Ishikawa (cell line): ENCODE data around the gene MAPK8IP2.

Experiments used
- CEBPB ChIP-seq: IDR thresholded peaks from 2 replicates; pipeline ENCODE4 v1.6.1; 2012
- CREB1 ChIP-seq: IDR thresholded peaks from 2 replicates; pipeline ENCODE4 v1.6.1; 2012; ENCODE audit warnings: low read depth
- EGR1 ChIP-seq: IDR thresholded peaks from 2 replicates; pipeline ENCODE4 v1.6.1; 2012
- EP300 ChIP-seq: IDR thresholded peaks from 2 replicates; pipeline ENCODE4 v1.6.1; 2012; ENCODE audit warnings: borderline replicate concordance
- NFIC ChIP-seq: IDR thresholded peaks from 2 replicates; pipeline ENCODE4 v1.6.1; 2012
- RAD21 ChIP-seq: IDR thresholded peaks from 2 replicates; pipeline ENCODE4 v1.6.1; 2012; ENCODE audit warnings: low read depth
- TAF1 ChIP-seq: IDR thresholded peaks from 2 replicates; pipeline ENCODE4 v1.6.1; 2012; ENCODE audit warnings: low read depth, mild to moderate bottlenecking
- TEAD4 ChIP-seq: IDR thresholded peaks from 2 replicates; pipeline ENCODE4 v1.6.1; 2012
- YY1 ChIP-seq: IDR thresholded peaks from 2 replicates; pipeline ENCODE4 v1.6.1; 2012; ENCODE audit warnings: low read depth
- TF ChIP-seq, protein P1 (sequence below): IDR thresholded peaks from 2 replicates; pipeline ENCODE4 v1.6.1; 2012
- TF ChIP-seq, protein P2 (sequence below): IDR thresholded peaks from 2 replicates; pipeline ENCODE4 v1.6.1; 2012; ENCODE audit warnings: low read depth, mild to moderate bottlenecking

DNA sequence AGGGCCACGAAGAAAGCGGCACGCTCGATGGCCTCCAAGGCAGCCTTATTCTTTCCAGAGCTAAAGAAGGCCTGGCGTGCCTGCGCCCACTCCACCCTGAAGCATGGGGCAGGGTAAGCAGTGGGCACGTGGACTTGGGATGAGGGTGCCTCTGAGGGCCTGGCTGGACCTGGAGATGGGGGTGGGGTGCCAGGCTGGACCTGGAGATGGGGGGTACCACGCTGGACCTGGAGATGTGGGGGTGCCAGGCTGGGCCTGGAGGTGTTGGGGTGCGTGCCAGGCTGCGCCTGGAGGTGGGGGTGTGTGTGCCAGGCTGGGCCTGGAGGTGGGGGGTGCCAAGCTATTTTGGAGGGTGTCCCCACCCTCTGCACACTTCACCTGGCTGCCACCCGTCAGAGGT is 27.6 kb upstream of the MAPK8IP2 start:
- TF ChIP-seq TAF1 (no peak), CREB1 (no peak), EGR1 (no peak), YY1 (no peak), EP300 (no peak), RAD21 (no peak), TEAD4 (no peak), CEBPB (no peak), NFIC (no peak)
- TF ChIP-seq, protein P1, sequence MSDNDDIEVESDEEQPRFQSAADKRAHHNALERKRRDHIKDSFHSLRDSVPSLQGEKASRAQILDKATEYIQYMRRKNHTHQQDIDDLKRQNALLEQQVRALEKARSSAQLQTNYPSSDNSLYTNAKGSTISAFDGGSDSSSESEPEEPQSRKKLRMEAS, result no peak
- TF ChIP-seq, protein P2, sequence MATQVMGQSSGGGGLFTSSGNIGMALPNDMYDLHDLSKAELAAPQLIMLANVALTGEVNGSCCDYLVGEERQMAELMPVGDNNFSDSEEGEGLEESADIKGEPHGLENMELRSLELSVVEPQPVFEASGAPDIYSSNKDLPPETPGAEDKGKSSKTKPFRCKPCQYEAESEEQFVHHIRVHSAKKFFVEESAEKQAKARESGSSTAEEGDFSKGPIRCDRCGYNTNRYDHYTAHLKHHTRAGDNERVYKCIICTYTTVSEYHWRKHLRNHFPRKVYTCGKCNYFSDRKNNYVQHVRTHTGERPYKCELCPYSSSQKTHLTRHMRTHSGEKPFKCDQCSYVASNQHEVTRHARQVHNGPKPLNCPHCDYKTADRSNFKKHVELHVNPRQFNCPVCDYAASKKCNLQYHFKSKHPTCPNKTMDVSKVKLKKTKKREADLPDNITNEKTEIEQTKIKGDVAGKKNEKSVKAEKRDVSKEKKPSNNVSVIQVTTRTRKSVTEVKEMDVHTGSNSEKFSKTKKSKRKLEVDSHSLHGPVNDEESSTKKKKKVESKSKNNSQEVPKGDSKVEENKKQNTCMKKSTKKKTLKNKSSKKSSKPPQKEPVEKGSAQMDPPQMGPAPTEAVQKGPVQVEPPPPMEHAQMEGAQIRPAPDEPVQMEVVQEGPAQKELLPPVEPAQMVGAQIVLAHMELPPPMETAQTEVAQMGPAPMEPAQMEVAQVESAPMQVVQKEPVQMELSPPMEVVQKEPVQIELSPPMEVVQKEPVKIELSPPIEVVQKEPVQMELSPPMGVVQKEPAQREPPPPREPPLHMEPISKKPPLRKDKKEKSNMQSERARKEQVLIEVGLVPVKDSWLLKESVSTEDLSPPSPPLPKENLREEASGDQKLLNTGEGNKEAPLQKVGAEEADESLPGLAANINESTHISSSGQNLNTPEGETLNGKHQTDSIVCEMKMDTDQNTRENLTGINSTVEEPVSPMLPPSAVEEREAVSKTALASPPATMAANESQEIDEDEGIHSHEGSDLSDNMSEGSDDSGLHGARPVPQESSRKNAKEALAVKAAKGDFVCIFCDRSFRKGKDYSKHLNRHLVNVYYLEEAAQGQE, result no peak
